H9 (cell line): ENCODE results near the gene FAM193A. TPM values are rescaled to one million over a fixed set of nuclear protein-coding genes. Genes with fewer than 3 reads are reported as not detected.
A peak's percentile ranks its signal among the peaks of the same experiment; 100 is the strongest.

ENCODE experiments used
- DNase-seq: peaks from one replicate; pipeline ENCODE4 v3.0.0-alpha.2; 2017
- H2AFZ ChIP-seq: one replicate; pipeline ENCODE4 v1.6.1; 2013; ENCODE audit warnings: mild to moderate bottlenecking, low read length, control low read depth, moderate library complexity
- H2AK5ac ChIP-seq: 2 replicates; pipeline ENCODE4 v1.6.1; 2013; ENCODE audit warnings: low read length, control low read depth, mixed read lengths; ENCODE audit not compliant: insufficient read length
- H2BK120ac ChIP-seq: one replicate; pipeline ENCODE4 v1.6.1; 2013; ENCODE audit warnings: low read depth, mild to moderate bottlenecking, low read length, control low read depth, inconsistent platforms; ENCODE audit not compliant: poor library complexity, severe bottlenecking
- H2BK12ac ChIP-seq: 2 replicates; pipeline ENCODE4 v1.6.1; 2013; ENCODE audit warnings: low read length, control low read depth, mixed read lengths, low read depth; ENCODE audit not compliant: insufficient read length
- H2BK15ac ChIP-seq: 2 replicates; pipeline ENCODE4 v1.6.1; 2013; ENCODE audit warnings: low read depth, low read length, control low read depth
- H2BK20ac ChIP-seq: one replicate; pipeline ENCODE4 v1.6.1; 2013; ENCODE audit warnings: low read depth, mild to moderate bottlenecking, low read length, control low read depth, inconsistent platforms; ENCODE audit not compliant: poor library complexity, severe bottlenecking
- H2BK5ac ChIP-seq: 2 replicates; pipeline ENCODE4 v1.6.1; 2013; ENCODE audit warnings: low read length, control low read depth, mixed read lengths; ENCODE audit not compliant: insufficient read length
- H3K14ac ChIP-seq: 2 replicates; pipeline ENCODE4 v1.6.1; 2013; ENCODE audit warnings: low read length, control low read depth; ENCODE audit not compliant: insufficient read depth
- H3K18ac ChIP-seq: 2 replicates; pipeline ENCODE4 v1.6.1; 2013; ENCODE audit warnings: low read depth, mild to moderate bottlenecking, mixed read lengths, low read length, control low read depth; ENCODE audit not compliant: insufficient read length
- H3K23ac ChIP-seq: 2 replicates; pipeline ENCODE4 v1.6.1; 2013; ENCODE audit warnings: low read length, control low read depth, mixed read lengths, low read depth; ENCODE audit not compliant: insufficient read length
- H3K23me2 ChIP-seq: 2 replicates; pipeline ENCODE4 v1.6.1; 2013; ENCODE audit warnings: low read depth, mild to moderate bottlenecking, mixed read lengths, low read length, control low read depth; ENCODE audit not compliant: insufficient read length, poor library complexity, severe bottlenecking
- H3K27ac ChIP-seq: 2 replicates; pipeline ENCODE4 v1.5.1; 2013; ENCODE audit warnings: low read length, control low read depth, mixed read lengths, low read depth; ENCODE audit not compliant: insufficient read length
- H3K27me3 ChIP-seq: 2 replicates; pipeline ENCODE4 v1.6.1; 2013; ENCODE audit warnings: low read length, control low read depth, inconsistent platforms; ENCODE audit not compliant: insufficient read depth
- H3K4ac ChIP-seq: 2 replicates; pipeline ENCODE4 v1.6.1; 2013; ENCODE audit warnings: low read depth, mild to moderate bottlenecking, control low read depth, inconsistent platforms, low read length, moderate library complexity
- H3K4me1 ChIP-seq: 2 replicates; pipeline ENCODE4 v1.6.1; 2013; ENCODE audit warnings: low read length, control low read depth, inconsistent platforms; ENCODE audit not compliant: insufficient read depth
- H3K4me2 ChIP-seq: 2 replicates; pipeline ENCODE4 v1.6.1; 2013; ENCODE audit warnings: low read length, control low read depth, mixed read lengths; ENCODE audit not compliant: insufficient read length, insufficient read depth
- H3K56ac ChIP-seq: 2 replicates; pipeline ENCODE4 v1.6.1; 2013; ENCODE audit warnings: low read depth, mild to moderate bottlenecking, mixed read lengths, low read length, control low read depth; ENCODE audit not compliant: insufficient read length
- H3K79me1 ChIP-seq: 2 replicates; pipeline ENCODE4 v1.6.1; 2013; ENCODE audit warnings: low read depth, mild to moderate bottlenecking, moderate library complexity, low read length, control low read depth, inconsistent platforms; ENCODE audit not compliant: insufficient read depth, poor library complexity, severe bottlenecking
- H3K79me2 ChIP-seq: 2 replicates; pipeline ENCODE4 v1.6.1; 2013; ENCODE audit warnings: low read length, control low read depth, inconsistent platforms; ENCODE audit not compliant: insufficient read depth
- H3K9ac ChIP-seq: 2 replicates; pipeline ENCODE4 v1.6.1; 2013; ENCODE audit warnings: low read length, control low read depth, mixed read lengths; ENCODE audit not compliant: insufficient read length; ENCODE audit errors: extremely low read depth
- H3K9me3 ChIP-seq: one replicate; pipeline ENCODE4 v1.6.1; 2013; ENCODE audit warnings: low read depth, low read length, inconsistent platforms; ENCODE audit not compliant: control insufficient read depth
- H3T11ph ChIP-seq: one replicate; pipeline ENCODE4 v1.6.1; 2013; ENCODE audit warnings: mild to moderate bottlenecking, low read length, control low read depth, inconsistent platforms
- H4K20me1 ChIP-seq: one replicate; pipeline ENCODE4 v1.6.1; 2013; ENCODE audit not compliant: control insufficient read depth, insufficient read length, insufficient read depth
- H4K5ac ChIP-seq: 2 replicates; pipeline ENCODE4 v1.6.1; 2013; ENCODE audit warnings: low read depth, mild to moderate bottlenecking, mixed read lengths, low read length, control low read depth; ENCODE audit not compliant: insufficient read length
- H4K8ac ChIP-seq: replicated peaks from 2 replicates; pipeline ENCODE4 v1.6.1; 2013; ENCODE audit warnings: low read length, control low read depth, mixed read lengths, low read depth; ENCODE audit not compliant: insufficient read length
- H4K91ac ChIP-seq: 2 replicates; pipeline ENCODE4 v1.6.1; 2013; ENCODE audit warnings: low read depth, mild to moderate bottlenecking, moderate library complexity, mixed read lengths, low read length, control low read depth; ENCODE audit not compliant: insufficient read length
- H3K27ac Mint-ChIP-seq, 3 experiments: 2 replicates in 2 of 3; 3 replicates in 1 of 3; pipeline ENCODE4 v1.8.0; 2020 to 2021; ENCODE audit warnings: mixed read lengths in 3 of 3, mild to moderate bottlenecking in 1 of 3, moderate library complexity in 1 of 3
- H3K27me3 Mint-ChIP-seq: 2 replicates; pipeline ENCODE4 v1.8.0; 2021; ENCODE audit warnings: low read depth, mild to moderate bottlenecking, moderate library complexity, mixed read lengths
- H3K36me3 Mint-ChIP-seq, 3 experiments: 2 replicates in 2 of 3; 3 replicates in 1 of 3; pipeline ENCODE4 v1.8.0; 2020 to 2021; ENCODE audit warnings: low read depth in 3 of 3, mixed read lengths in 3 of 3; ENCODE audit not compliant: insufficient read depth in 1 of 3
- H3K4me1 Mint-ChIP-seq, 2 experiments: 2 replicates each; pipeline ENCODE4 v1.8.0; 2020; ENCODE audit warnings: mixed read lengths in 2 of 2
- H3K4me3 Mint-ChIP-seq, 2 experiments: 2 replicates in 1 of 2; 3 replicates in 1 of 2; pipeline ENCODE4 v1.8.0; 2020 to 2021; ENCODE audit warnings: mild to moderate bottlenecking in 2 of 2, mixed read lengths in 2 of 2, moderate library complexity in 1 of 2
- H3K9me3 Mint-ChIP-seq, 2 experiments: 2 replicates in 1 of 2; 3 replicates in 1 of 2; pipeline ENCODE4 v1.8.0; 2020; ENCODE audit warnings: mild to moderate bottlenecking in 2 of 2, mixed read lengths in 2 of 2, moderate library complexity in 1 of 2
- CTCF ChIP-seq: fragments of 200-600 bp; sonication (generic); conservative IDR thresholded peaks from 3 replicates; pipeline ENCODE4 v1.8.0; 2021; ENCODE audit warnings: antibody characterized with exemption, mild to moderate bottlenecking
- WGBS: extraction: QIAGEN DNeasy Blood & Tissue Kit; methylation state at CpG from one replicate; pipeline ENCODE4 v1.1.7; 2013; ENCODE audit warnings: missing lambda C conversion rate, low lambda C conversion rate, mixed read lengths; ENCODE audit not compliant: insufficient read length; ENCODE audit errors: extremely low coverage; 5-methylcytosine and 5-hydroxymethylcytosine counted together
- total RNA-seq: library from RNA; stranded (reverse); gene quantifications from 2 replicates; pipeline ENCODE4 v1.2.1, GENCODE V29; 2021

FAM193A gene
- total RNA-seq, 1 experiment from 2014 or later: 36.9 TPM

DNA sequence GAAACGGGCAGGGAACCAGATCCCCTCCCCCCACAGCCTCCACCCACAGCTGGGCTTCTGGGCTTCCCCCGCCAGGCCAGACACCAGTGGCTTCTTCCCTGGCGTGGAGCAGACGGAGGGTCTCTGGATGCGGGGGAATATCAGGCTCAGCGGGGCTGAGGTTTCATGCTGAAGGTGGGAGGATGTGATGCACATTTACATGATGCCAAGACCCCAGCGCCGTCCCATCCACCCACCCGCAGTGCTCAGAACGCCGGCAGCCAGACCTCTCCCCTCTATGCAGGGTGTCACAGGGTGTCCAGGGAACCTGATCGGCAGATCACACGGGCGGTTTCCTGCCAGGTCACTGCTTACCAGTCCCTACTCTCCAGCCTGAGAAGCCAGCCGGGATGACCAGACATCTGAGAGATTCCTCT lies 232.5 kb downstream of the FAM193A start:
- Histone ChIP-seq H3T11ph (no peak overlapping the region), H2BK15ac (no peak overlapping the region), H2BK20ac (no peak overlapping the region), H4K91ac (no peak overlapping the region), H2BK12ac (no peak overlapping the region), H2AK5ac (no peak overlapping the region), H3K79me1 (no peaks in the 10 kb centered on the region), H3K18ac (no peak overlapping the region), H3K14ac (peak overlapping the region; percentile 22; the same call in 1 of the 2 replicates), H3K27ac (no peak overlapping the region), H2AFZ (no peak overlapping the region), H3K23me2 (no peaks in the 10 kb centered on the region), H3K56ac (no peak overlapping the region), H3K4me1 (no peaks in the 10 kb centered on the region), H2BK120ac (no peak overlapping the region), H3K23ac (no peak overlapping the region), H4K20me1 (no peaks in the 10 kb centered on the region), H3K9me3 (no peaks in the 10 kb centered on the region), H4K5ac (no peak overlapping the region), H4K8ac (no peak overlapping the region), H2BK5ac (no peak overlapping the region), H3K4me2 (no peak overlapping the region), H3K4ac (no peak overlapping the region), H3K79me2 (no peaks in the 10 kb centered on the region), H3K27me3 (no peaks in the 10 kb centered on the region), H3K9ac (no peak overlapping the region)
- no CpG with 5 or more reads among the region's 15 CpGs for WGBS
- Mint-ChIP-seq H3K27me3 (peaks cover 2% of the 10 kb centered on the region), H3K4me1 (peaks cover 19% of the 10 kb centered on the region in 2 experiments), H3K36me3 (peaks cover 0 to 13% (median 5%) of the 10 kb centered on the region in 3 experiments; a peak in 4 of 7 replicates), H3K9me3 (peaks cover 12 to 14% of the 10 kb centered on the region in 2 experiments; a peak in 4 of 5 replicates), H3K4me3 (no peak overlapping the region), H3K27ac (no peak overlapping the region)
- no peak for TF ChIP-seq CTCF
- no peak for DNase-seq
